Measurements from ENCODE around the gene SMIM20.

Gene SMIM20

DNA sequence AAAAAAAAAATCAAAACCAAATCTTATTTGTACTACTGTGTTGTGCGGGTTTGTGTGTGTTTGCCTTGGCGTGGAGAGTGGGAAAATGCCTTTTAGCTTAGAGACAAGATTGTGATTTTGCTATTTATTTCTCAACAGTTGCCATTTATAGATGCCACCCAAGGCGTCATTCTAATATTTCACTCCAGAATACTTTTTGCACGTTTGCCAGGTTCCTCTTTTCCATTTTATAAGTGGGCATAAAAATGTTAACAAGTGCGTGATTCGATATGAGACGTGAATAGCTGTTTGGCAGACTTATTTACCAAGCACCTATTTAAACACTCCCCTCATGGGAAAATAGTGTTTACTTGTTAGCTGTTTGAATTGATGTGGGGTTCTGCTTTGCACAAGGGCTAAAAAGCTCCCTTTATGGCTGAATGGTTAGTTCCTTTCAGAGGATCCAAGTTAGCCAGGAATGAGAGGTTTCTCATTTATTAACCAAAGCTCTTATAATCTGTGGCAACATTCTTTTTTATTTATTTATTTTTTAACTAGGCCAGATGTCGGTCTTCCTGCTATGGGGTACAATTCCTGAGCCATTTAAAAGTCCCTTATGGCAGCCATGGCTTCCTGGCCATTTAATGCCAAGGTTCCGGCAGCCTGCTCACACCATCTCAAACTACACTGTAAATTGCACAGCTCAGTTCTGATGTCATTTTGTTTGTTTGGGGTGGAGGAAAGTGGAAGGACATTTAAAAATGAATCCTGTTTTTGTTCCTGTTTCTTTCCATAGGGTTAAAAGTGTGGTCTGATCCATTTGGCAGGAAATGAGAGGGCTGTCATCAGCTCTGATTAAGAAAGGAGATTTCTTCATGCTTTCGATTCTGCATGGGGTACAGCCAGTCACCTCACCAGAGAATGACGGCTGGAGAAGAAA lies 14.6 kb downstream of the SMIM20 start:
- DNase-seq = no peak

DNA sequence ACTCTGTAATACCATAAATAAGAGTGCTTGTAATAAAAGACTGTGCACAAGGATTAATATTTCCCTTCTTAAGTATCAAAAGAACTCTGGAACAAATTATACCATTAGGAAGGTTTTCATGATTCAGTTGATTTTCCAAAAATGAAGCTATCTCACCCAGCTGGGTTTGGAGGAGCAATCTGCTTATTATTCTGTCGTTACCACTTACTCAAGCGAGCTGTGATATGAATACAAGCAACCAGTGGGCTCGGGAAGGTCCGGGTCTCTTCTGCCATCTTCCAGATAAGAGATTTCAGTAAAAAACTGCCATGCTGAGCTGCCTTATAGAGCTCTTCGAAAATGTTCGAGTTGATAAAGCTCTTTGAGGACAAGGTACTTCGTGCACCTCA lies 15.3 kb downstream of the SMIM20 start:
- no peak for DNase-seq

DNA sequence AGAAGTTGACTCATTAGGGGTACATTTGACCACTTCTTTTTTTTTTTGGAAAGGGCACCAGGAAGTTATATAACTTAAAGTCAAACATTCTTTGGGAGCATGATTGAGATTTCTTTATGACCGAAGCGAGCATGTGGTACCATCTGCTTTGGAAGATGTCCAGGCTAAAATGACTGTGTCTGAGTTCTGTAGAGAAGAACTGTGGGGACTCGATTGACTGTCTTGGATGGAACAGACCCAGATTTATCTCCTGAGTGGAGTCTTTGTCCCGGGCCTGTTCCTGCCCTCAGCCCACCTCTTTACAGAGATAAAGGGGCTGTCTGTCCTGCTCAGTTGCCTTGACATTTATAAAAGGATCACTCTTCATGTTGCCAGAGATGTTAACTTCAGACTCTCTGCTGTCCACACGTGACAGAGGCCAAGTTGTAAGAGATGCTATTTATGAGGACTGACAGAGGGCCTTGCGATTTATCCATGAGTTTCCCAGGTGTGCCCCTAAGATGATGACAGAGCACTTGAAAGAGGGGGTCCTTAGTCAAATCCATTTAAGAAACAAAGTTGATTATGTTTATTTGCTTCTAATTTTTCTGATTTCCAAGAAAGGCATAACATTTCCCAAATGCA lies 16.8 kb downstream of the SMIM20 start:
- DNase-seq = no peak

DNA sequence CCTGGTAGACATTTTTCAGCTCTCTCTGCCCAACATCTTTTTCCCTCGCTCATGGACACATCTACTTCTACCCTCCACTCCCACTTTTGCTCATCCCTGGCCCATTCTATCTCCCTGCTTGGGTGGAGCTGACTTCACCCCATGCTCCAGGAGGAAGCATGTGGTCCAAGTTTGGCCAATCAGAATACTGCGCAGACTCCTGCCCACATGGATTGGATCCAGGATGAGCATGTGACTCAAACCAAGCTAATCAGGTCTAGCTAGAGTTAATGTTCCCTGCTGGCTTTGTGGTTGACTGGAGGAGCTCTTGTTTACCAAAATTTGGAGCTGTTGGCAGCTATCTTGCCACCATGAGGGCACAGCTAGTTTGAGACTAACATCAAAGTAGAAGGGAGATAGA lies 22.7 kb downstream of the SMIM20 start:
- DNase-seq = no peak

DNA sequence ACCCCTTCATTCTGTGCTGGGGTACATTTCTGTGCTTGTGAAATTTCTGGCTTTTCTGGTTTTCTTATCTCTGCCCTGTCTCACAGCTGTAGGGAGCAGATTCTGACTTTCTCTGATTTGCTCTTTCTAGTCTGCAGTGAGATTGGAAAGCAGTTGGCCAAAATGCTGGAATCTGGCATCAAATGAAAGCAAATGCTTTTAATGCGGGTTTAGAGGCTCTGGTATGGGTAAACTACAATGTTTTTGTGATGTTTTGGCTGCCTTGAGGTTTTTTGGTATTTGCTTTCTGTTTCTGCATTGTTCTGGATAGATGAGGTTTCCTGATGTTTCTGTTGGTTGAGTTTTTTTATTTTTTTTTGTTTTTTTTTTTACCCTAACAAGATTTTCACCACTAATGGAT lies 23.8 kb downstream of the SMIM20 start:
- no peak for DNase-seq

DNA sequence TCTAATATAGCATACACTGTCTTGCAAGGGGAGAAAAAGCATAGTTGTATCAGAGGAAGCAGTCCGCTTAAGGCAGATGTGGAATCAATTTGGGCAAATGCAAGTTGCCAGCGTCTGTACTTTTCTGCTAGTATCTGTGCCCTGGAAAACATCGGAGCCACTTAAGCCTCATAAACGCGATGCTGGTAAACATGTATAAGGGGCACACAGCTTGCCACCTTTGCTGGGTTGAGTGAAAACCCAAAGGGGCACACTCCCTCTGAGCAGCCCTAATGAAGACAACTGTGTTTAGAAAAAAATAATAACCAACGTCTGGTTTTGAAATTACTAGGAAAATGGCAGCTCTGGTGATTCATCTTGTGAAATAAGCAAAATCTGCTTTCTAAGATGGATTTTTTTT lies 24.3 kb downstream of the SMIM20 start:
- DNase-seq = no peak

DNA sequence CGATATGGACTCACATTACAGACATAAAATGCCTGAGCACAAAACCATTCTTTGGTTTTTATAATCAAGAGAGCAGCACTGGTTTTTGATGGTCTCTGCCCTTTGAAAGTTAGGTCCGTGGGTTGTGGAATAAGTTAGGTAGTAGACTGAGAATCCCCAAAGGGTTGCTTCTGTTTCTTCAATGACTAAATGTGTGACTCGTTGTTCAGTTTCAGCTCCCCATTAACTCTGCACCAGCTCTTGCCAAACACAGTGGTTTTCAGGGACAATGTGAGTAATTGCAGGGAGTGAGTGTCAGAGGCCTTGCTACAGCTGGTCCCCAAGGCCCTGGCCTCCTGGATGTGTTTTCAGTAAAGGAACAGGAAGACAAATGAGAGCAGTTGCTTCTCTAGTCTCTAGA lies 24.8 kb downstream of the SMIM20 start:
- DNase-seq = no peak

DNA sequence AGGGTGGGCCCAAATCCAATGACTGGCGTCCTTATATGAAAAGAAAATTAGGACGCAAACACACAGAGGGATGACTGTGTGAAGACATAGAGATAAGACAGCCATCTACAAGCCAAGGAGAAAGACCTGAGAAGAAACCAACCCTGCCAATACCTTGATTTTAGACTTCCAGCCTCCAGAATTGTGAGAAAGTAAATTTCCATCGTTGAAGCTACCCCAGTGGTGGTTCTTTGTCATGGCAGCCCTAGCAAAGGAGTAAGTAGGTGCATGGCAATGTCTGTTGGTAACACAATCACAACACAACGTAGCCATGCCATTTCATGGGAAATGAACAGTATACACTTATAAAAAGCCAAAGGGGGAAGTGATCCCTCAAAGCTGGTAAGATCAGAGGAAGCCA lies 25.3 kb downstream of the SMIM20 start:
- no peak for DNase-seq

DNA sequence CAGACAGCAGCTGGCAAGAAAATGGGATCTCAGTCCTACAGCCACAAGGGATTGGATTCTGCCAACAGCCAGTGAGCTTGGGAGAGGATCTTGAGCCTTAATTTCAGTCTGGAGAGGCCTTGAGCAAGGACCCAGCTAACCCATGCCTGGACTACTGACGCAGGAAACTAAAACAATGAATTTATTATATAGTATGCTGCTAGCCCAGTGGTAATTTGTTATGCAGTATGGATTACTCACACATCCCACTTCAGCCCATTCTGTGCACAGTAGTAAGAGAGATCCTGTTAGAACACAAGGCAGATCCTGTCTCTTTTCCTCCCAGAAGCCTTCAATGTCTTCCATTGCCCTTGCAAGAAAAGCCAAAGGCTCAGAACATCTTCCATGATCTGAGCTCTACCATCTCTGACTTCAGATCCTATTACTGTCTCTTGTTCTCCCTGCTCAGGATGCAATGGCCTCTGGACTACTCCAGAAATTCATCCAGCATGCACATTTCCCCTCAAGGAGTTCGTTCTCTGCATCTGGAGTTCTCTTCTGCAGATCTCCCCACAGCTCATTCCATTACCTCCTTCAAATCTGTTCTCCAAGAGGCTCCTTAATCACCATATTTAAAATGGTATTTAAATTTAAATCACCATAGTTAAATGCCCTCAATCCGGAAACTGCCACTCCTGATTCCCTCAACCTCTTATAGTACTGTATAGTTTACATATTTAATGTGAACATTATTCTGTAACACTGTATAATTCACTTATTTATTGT lies 27.6 kb downstream of the SMIM20 start:
- no peak for DNase-seq

DNA sequence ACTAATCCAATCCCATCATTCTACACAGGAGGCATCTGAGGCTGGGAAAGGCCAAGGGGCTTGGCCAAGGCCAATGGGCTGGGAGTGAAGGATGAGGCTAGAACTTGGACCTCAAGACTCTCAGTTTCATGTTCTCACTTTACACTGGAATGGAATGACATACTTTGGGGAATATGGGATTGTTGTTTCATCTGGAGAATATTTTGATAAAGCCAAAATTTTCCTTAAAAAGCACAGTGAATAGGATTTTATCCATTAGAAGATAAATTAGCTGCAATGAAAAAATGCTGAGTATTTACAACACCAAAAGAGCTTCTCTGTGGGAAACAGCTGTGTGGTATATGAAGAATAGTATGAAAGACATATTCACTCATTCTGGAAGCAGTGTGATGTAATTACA lies 29.3 kb downstream of the SMIM20 start:
- no peak for DNase-seq

DNA sequence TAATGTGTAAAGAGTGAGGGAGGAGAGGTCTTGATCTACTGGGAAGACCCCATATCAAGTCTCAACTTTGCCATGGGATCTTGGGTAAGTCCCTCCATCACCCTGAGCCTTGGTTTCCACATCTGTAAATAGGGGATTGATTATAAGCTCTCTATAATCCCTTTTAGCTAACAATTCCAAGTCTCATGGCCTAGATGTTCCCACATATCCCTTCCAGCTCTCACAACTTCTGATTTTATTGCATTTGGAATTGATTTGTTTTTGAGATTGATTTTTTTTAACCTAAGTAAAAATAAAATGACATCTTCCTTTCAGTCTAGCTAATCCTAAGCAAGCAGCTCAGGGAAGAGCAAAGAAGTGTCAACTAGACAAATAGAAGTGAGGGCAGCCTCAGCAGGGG lies 29.8 kb downstream of the SMIM20 start:
- no peak for DNase-seq

DNA sequence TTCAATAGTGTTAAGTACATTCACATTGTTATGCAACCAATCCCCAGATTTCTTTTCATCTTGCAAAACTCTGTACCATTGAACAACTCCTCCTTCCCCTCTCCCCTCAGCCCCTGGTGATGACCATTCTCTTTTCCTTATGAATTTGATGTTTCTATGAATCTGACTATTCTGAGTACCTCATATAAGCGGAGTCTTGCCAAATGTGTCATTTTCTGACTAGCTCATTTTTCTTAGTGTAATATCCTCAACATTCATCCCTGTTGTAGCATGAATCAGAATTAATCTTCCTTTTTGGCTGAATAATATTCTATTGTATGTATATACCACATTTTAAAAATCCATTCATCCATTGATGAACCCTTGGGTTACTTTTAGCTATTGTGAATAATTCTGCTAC lies 34.0 kb downstream of the SMIM20 start:
- no peak for DNase-seq

DNA sequence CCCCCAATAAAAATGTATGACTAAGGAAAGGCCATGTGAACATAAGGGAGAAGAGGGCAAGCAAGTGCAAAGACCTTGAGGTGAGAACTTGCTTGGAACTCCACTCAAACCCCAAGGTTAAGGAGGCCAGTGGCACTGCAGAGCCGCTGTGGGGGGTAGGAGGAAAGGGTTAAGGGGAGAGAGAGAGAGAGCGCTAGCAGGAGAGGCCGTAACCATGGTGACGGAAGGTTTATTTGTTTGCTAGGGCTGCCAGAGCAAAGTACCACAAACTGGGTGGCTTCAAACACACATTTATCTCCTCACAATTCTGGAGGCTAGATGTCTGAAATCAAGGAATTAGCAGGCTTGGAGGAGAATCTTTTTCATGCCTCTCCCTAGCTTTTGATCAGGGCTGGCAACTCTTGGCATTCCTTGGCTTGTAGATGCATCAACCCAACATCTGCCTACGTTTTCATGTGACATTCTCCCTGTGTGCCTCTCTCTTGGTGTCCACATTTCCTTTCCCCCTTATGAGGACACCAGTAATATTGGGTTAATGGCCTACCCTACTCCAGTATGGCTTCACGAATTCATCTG lies 35.2 kb downstream of the SMIM20 start:
- DNase-seq = no peak

DNA sequence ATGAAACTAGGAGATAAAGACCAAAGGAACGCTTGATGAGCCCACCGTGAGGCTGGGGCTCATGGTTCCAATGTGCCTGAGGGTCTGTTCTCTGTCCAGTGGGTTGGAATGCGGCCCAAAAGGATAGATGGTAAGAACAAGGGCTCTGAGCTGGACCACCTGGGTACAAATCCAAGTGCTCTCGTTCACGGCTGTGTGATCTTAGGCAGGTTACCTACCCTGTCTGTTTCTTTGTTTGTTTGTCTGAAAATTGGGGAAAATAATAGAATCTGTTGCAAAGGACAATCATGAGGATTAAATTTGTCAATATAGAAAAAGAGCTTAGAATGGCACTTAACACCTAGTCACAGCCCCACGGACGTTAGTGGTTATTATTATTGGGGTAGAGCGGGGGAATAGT lies 36.0 kb downstream of the SMIM20 start:
- no peak for DNase-seq

DNA sequence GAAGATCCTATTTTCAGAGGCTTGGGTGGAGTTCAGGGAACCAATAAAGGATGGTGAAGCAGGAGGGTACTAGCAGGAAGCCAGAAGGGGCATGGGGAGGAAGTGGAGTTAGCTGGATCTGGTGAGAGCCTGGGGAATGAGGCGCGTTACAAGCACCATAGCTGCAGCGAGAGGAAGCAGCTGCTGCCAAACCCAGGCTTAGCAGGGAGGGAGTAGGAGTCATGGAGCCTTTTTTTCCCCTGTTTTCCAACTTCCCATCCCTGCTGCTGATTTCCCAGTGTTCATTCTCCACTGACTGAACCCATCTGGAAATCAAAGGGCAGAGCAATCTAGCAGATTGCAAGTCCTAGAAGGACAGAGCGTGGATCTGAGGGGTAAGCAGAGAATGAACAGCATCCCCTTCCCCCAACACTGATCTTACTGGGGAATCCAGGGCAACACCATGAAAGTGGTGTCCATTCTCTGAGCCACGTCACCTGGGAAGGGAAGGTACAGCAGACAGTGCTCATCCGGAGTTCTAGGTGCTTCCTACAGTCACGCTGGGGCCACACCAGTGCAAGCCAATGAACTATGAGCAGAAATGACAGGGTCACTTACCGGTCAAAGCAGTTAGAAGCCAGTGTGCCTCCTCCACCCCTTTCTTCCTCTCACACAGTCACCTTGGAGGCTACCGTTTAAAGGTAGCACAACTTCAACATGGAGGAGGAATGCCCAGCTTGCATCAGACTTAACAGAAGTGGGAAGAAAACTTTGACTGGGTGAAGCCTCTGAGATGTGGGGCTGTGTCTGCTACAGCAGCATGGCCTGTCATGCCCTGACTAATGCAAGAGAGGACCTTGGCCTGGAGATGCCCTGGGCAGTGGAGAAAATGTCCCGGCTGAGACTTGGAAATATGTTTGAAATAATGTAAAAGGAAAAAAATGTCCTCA lies 36.7 kb downstream of the SMIM20 start:
- DNase-seq = no peak

DNA sequence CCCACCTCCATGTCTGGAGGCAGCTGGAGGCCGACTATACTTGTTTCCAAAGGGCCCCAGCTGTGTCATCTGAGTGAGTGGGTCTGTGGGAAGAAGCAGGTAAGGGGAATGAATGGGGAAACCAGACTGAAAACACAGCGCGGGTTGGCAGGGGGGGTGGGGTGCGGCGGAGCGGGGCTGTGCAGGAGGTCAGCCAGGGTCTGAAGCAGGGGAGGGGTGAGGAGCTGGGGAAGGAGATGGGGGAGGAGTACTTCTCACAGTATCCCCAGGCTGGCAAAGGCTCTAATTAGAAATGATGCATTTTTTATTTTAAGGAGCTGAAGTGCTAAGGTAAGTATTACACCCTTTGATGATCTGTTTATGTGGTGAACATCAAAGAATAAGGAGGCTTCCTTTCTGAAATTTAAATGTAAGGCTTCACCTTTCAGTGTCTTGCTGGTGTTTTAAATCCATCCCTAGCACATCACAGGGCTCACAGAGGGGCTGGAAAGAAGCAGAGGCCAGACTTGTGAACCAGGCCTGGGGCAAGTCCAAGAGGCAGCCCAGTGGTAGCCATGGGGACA lies 37.5 kb downstream of the SMIM20 start:
- DNase-seq = no peak

DNA sequence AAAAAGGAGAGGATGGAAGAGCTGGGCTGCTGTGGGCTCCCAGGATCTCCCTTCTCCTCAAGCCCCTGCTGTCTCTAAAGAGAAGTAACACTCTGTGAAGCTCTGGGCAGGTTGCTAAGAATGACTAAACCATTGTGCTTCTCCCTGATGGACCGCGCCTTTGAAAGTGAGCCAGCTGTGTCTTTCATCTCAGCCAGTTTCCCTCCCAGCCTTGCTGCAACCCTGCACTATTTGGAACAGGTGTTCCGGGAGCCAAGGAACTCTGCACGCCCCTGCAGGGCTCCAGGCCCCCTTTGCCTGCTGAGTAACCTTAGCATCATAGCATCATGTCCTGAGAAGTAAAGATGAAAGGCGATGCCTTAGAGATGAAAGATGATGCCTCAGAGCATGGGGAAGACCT lies 39.7 kb downstream of the SMIM20 start:
- no peak for DNase-seq

DNA sequence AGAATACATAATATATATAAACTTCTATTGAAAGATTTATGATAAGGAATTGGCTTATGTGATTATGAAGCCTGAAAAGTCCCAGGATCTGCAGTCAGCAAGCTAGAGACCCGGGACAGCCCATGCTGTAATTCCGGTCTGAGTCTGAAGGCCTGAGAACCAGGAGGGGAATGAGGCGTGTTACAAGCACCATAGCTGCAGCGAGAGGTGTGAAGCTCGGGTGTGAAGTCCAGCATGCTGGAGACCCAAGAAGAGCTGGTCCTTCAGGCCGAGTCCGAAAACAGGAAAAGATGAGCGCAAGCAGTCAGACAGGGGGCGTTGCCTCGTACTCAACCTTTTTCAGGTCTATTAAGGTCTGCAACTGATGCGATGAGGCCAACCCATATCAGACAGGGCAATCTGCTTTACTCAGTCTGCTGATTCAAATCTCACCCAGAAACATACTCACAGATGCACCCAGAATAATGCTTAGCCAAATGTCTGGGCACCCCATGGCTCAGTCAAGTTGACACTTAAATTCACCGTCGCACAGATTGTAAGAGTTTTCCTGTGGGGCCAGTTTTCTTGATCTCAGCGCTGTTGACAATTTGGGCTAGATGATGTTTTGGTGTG lies 40.4 kb downstream of the SMIM20 start:
- no peak for DNase-seq

DNA sequence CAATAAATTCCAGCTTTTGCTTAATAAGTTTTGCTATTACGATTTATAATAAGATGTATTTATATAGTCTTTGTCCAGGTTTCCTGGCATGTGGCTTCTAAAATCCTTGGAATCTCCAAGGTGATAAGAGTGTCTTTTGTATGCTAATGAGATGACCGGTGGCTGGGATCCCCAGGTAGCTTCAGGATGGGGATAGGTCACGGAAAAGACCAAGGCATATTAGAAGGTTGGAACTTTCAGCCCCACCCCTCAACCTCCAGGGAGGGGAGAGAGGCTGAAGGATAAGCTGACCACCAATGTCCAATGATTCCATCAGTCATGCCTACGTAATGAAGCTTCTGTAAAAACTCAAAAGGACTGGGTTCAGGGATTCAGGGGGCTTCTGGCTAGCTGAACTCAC lies 41.7 kb downstream of the SMIM20 start:
- DNase-seq = no peak

DNA sequence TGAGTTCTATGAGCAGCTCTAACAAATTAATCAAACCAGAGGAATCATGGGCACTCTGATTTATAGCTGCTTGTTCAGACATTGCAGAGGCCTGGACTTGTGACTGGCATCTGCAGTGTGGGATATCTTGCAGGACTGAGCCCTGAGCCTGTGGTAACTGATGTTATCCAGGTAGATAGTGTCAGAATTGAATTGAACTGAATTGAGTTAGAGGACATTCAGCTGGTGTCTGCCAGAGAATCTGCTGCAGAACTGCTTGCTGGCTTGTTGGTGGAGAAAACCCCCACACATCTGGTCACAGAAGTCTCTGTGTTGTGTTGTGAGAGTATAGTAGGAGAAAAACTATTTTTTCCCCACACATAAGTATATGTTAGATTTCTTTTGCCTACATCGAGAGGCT lies 42.2 kb downstream of the SMIM20 start:
- DNase-seq = no peak

DNA sequence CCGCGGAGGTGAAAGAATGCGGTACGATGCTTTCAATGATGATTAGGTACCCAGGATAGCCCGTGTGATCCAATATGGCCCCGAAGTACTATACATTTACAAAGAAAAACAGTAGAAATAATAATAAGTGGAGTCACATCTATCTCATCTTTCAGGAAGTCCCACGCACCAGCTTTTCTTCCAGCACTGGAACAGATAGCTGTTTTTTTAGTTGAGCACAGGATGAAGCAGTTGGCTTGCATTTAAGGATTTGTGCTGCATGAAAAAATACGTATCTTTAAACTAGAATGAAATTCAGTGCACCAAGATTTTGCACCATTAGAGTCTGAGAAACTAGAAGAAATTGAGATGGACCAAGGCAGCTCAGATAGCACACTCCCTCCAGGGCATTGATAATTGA lies 44.1 kb downstream of the SMIM20 start:
- no peak for DNase-seq

DNA sequence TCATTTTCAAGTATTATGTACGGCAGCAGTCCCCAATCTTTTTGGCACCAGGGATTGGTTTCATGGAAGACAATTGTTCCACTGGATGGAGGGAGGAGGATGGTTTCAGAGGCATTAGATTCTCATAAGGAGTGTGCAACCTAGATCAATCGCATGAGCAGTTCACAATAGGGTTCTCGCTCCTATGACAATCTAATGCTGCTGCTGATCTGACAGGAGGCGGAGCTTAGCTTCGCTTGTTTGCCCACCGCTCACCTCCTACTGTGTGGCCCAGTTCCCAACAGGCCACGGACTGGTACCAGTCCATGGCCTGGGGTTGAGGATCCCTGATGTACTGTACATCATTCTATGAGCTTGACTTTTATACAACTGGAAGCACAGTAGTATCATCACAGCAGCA lies 48.4 kb downstream of the SMIM20 start:
- DNase-seq = no peak
